H7 (cell line): ENCODE data around the gene RABGAP1L. TPM values are rescaled to one million over a fixed set of nuclear protein-coding genes. Genes with fewer than 3 reads are reported as not detected.

Experiments used
- DNase-seq: peaks from one replicate; pipeline ENCODE4 v3.0.0; 2012
- H3K27me3 ChIP-seq: 2 replicates; pipeline ENCODE4 v1.6.0; 2011; ENCODE audit warnings: mild to moderate bottlenecking, low read length; ENCODE audit not compliant: control insufficient read depth, insufficient read depth
- H3K36me3 ChIP-seq: replicated peaks from 2 replicates; pipeline ENCODE4 v1.5.1; 2011; ENCODE audit warnings: low read length; ENCODE audit not compliant: control insufficient read depth, insufficient read depth
- H3K4me3 ChIP-seq: 2 replicates; pipeline ENCODE4 v1.5.1; 2011; ENCODE audit warnings: low read depth, mild to moderate bottlenecking, control low read depth, low read length, moderate library complexity; ENCODE audit not compliant: insufficient read depth
- total RNA-seq: library from RNA; depleted of rRNA; stranded (reverse); fragments of >200 nt; shearing (Covaris generic); gene quantifications from 2 replicates; pipeline ENCODE4 v1.2.3, GENCODE V29; 2014

The RABGAP1L gene
- total RNA-seq, 1 experiment from 2014 or later, result 31.9 TPM

GRCh38 chr1:174966008-174966572, 806.8 kb downstream of the RABGAP1L start:
- no peak for DNase-seq
- Histone ChIP-seq H3K27me3 (no peaks in the 10 kb centered on the region), H3K4me3 (no peak overlapping the region), H3K36me3 (peaks cover 5% of the 10 kb centered on the region)

DNA sequence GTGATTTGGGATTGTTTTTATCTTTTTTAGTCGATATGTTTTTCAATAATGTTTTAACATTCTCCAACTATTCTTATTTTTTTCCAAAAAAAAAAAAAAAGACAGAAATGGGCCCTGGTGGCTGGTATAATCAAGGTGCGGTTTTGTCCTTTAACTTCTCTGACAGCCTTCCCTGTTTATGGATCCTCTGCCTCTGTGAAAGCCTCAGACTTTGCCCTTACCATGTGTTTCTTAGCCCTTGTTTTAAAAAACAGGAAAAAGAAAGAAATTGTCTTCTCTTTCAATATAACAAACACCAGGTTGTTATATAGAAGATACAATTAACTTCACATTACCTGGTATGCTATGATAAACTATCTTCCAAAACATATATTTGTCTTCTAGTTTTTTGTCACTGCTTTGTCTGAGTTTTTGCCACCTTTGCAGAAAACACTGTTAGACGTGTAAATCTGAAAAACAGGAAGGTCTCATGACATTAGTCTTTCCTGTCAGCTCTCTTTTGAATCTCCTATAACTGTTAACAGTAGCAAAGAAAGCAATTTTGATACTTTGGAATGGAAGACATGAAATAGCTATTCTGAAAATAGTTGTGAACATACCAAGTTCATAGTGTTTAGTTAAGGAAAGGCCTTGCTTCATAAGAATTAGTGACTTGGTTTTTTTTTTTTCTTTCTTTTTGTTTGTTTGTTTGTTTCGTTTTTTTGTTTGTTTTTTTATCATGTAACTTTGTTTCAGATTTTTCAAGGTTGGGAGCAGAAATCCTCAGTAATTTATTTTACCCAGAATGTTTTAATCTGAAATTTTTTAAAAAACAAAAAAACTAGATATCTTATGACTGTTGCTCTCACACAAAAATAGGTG, 808.8 kb downstream of the RABGAP1L start:
- H3K36me3 ChIP-seq, result peaks cover 8% of the 10 kb centered on the region
- H3K4me3 ChIP-seq, result no peak overlapping the region
- DNase-seq, result no peak
- H3K27me3 ChIP-seq, result no peaks in the 10 kb centered on the region

DNA sequence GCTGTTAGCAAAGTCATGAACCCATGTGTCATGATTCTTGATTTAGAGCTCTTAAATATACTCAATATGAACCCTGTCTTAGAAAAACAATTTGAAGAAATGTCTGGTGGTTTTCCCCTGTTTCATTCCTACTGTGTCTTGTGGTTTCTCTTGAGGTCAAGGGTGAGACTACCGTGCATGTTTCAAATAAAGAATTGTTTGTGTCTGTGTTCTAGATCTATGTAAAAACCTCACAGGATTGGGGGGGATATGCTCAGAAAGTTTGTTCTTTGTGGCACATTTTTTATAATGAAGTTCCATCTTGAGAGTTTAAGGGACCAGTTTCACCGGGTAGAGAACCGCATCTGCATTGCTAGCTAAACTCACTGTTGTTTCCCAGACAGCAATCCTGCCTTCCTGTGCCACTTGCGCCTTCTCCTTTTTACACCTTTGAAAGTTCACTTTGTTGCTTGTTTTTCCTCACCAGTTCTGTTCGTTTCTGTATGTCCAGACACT, 809.5 kb downstream of the RABGAP1L start:
- Histone ChIP-seq H3K36me3 (peaks cover 8% of the 10 kb centered on the region), H3K4me3 (no peak overlapping the region), H3K27me3 (no peaks in the 10 kb centered on the region)
- DNase-seq, result no peak

GRCh38 chr1:174969977-174970376, 810.7 kb downstream of the RABGAP1L start:
- DNase-seq, result no peak
- H3K27me3 ChIP-seq, result no peaks in the 10 kb centered on the region
- no peak overlapping the region for H3K4me3 ChIP-seq
- peaks cover 13% of the 10 kb centered on the region for H3K36me3 ChIP-seq

- Histone ChIP-seq H3K4me3 (no peak overlapping the region), H3K36me3 (peaks cover 16% of the 10 kb centered on the region), H3K27me3 (no peaks in the 10 kb centered on the region)
- DNase-seq, result no peak
Observed at GRCh38 chr1:174971466-174971865, 812.1 kb downstream of the RABGAP1L start.

DNA sequence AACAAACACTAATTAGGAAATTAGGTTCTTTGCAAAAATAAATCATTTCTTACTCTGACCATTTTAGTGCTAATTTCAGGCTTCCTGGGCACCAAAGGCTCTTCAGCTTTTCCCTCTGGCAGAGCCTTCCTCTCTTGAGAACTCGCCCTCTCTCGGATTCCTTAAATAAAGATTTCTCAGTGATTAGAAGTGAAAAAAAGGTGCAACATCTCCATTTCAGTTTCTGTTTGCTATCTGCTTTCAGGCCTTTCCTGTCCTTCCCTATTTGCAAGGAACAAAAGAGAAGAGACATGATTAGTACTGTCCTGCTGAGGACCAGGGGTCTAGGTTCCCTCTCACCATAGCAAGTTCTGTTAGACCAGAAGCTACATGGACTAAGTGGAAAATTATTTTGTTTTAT, 812.6 kb downstream of the RABGAP1L start:
- Histone ChIP-seq H3K36me3 (peaks cover 17% of the 10 kb centered on the region), H3K4me3 (no peak overlapping the region)
- DNase-seq, result no peak

DNA sequence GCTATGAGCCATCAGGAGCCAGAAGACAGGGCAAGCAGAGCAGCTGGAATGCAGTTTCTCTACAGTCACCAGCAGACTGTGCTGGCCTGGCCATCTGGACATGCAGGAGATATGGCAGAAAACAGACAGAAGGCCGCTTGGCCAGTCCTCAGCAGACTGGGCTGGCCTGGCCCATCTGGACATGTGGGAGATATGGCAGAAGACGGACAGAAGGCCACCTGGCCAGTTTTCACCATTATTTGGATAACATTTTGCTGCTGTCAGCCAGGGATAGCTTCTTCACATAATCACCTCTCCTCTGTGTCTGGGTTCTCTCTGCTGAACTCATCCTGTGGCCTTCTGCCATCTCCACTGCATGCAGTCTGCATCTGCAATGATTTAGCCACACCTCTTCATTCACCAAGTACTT, 815.4 kb downstream of the RABGAP1L start:
- DNase-seq, result no peak
- H3K27me3 ChIP-seq, result no peaks in the 10 kb centered on the region
- H3K4me3 ChIP-seq, result no peak overlapping the region
- peaks cover 20% of the 10 kb centered on the region for H3K36me3 ChIP-seq

More for the DNA sequence above, 812.6 kb downstream of the RABGAP1L start:
- no peaks in the 10 kb centered on the region for H3K27me3 ChIP-seq

DNA sequence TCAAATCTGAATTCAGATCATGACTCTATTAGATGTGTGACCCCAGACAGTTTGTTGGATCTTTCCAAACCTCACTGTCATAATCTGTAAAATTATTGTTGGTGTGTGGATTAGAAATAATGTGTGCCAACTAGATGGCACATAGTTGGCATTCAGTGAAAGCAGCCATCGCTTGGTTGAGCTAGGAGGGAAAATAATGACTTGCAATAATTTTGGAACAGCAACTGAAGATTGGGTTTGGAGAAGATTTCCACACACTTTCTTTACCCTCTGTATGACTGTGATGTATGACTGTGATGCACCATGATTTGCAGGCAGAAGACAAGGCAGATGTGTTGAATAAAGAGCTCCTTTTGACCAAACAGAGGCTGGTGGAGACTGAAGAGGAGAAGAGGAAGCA, 816.4 kb downstream of the RABGAP1L start:
- Histone ChIP-seq H3K36me3 (peaks cover 18% of the 10 kb centered on the region), H3K27me3 (no peaks in the 10 kb centered on the region), H3K4me3 (no peak overlapping the region)
- no peak for DNase-seq

DNA sequence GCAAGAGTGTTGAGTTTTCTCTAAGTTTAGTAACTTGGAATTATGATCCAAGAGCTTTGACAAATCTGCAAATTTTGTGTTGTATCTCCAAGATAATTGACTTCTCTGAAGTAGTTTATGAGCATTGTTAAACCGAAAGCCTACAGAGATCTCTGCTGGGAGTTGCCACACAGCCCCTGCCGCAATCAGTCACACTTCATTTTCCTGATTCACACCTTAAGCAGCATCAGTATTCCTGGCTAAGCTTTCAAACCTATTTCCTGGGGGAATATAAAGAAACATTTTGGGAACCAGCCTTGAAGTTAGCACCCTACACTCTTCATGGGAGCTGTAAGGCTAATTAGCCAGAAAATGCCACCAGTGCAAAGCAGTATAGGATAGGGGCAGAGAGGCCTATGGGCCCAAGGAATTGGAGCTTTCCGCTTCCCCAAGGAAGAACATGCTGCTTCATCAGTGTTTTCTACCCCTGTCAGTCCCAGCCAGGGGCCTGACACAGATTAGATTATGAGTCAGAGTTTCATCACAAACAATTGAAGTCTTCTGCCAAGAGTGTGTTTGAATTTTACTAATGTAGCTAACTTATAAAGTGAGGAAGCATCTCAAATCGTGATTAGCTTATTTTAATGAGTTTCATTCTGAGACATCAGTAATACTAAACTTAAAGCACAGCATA, 817.3 kb downstream of the RABGAP1L start:
- no peak overlapping the region for H3K4me3 ChIP-seq

GRCh38 chr1:174982971-174983689, 823.8 kb downstream of the RABGAP1L start:
- Histone ChIP-seq H3K4me3 (no peak overlapping the region), H3K27me3 (no peaks in the 10 kb centered on the region), H3K36me3 (peaks cover 12% of the 10 kb centered on the region)
- DNase-seq, result peak; percentile 29

More for the DNA sequence above, 817.3 kb downstream of the RABGAP1L start:
- Histone ChIP-seq H3K36me3 (peaks cover 17% of the 10 kb centered on the region), H3K27me3 (no peaks in the 10 kb centered on the region)
- DNase-seq, result no peak

DNA sequence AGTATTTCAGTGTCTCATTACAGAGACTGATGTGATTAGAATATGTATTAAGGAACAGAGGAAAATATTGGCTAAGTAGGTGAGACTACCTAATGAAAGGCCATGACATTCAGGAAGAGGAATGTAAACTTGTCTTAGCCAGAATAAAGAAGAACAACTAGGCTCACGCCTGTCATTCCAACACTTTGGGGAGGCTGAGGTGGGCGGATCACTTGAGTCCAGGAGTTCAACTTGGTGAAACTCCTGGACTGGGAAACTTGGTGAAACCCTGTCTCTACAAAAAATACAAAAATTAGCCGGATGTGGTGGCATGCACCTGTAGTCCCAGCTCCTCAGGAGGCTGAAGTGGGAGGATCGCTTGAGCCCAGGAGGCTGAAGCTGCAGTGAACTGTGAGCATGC, 825.6 kb downstream of the RABGAP1L start:
- H3K27me3 ChIP-seq, result no peaks in the 10 kb centered on the region
- H3K4me3 ChIP-seq, result no peak overlapping the region
- peaks cover 18% of the 10 kb centered on the region for H3K36me3 ChIP-seq
- no peak for DNase-seq

GRCh38 chr1:174988539-174988938, 829.2 kb downstream of the RABGAP1L start:
- Histone ChIP-seq H3K27me3 (no peaks in the 10 kb centered on the region), H3K36me3 (peaks cover 13% of the 10 kb centered on the region)
- no peak for DNase-seq

GRCh38 chr1:174988986-174989385, 829.7 kb downstream of the RABGAP1L start:
- Histone ChIP-seq H3K36me3 (peaks cover 13% of the 10 kb centered on the region), H3K27me3 (no peaks in the 10 kb centered on the region), H3K4me3 (no peak overlapping the region)
- no peak for DNase-seq

More at GRCh38 chr1:174988539-174988938, 829.2 kb downstream of the RABGAP1L start:
- H3K4me3 ChIP-seq, result no peak overlapping the region

- peaks cover 13% of the 10 kb centered on the region for H3K36me3 ChIP-seq
- no peaks in the 10 kb centered on the region for H3K27me3 ChIP-seq
- no peak overlapping the region for H3K4me3 ChIP-seq
- no peak for DNase-seq
Observed at GRCh38 chr1:174989536-174990220, 830.4 kb downstream of the RABGAP1L start.
